Measurements from ENCODE around the gene MINDY4B.
"Not testable (repeated sequence)": the region's sequence is repeated elsewhere in the genome, so short reads cannot be mapped to it uniquely, and the experiment has no call there.

MINDY4B gene

DNA sequence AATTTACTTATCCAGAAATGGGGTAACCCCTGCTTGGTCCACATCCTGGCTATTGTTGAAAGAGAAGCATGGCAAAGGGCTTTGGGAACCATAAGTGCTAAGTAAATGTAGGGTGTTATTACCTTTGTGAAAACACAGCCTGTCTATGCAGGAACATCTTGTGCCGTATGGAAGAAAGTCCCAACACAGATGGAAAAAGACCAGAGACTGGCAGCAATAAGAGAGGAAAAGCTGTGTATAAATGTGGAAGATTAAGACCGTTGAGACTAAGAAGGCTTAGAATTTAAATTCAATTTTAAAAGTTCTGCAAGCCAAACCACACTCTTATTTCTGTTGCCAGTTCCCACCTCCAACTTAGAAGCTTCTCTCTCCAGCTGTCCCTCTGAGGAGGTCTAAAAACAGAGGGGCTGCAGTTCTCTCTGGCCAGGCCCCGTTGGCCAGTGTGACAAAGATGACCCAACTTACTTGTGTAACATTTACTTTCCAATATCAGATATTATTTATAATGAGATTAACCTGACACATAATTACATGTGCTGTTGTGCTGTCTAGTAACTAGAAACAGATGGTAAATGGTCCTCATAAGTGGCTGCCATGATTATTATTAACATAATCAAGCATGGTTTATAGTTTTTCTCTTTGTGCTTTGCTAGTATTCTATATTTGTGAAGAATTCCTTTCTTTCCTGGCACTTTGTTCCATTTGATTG is 7.0 kb downstream of the MINDY4B start:
- DNase-seq = no peak

DNA sequence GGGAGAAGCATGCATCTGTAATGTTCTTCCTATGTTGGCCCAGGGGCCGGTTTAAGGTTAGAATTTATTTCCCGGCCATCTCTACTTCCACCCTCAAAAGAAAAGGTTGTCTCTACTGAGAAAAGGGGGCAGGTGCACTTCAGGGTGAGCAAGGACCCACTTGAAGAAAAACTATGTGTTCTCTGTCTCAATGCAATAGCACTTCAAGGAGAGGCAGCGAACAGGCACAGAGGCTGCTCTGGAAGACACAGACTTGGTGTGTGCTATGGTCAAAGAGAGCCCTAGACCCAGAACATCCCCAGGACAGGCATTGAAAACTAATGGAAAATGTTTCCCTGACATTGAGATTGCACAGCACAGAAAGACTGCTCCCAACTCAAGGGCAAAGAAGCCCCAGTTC is 7.6 kb downstream of the MINDY4B start:
- DNase-seq = no peak

DNA sequence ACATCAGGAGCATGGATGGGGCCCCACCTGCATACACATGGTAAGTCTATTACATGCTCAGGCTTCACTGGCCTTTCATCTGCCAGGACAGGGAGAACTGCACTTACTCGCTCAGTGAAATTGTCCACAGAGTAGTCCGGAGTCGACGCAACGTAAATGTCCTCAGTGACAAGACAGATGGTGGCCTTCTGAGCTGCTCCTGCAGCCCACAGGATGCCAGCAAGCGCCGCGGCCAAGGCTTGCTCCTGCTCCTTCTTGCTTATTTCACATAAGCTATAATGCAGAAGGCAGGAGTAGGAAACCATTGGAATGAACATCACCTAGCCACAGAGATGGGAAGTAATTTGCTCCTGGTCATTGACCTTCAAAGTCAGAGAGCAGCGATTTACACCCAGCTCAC is 14.4 kb downstream of the MINDY4B start:
- no peak for DNase-seq

DNA sequence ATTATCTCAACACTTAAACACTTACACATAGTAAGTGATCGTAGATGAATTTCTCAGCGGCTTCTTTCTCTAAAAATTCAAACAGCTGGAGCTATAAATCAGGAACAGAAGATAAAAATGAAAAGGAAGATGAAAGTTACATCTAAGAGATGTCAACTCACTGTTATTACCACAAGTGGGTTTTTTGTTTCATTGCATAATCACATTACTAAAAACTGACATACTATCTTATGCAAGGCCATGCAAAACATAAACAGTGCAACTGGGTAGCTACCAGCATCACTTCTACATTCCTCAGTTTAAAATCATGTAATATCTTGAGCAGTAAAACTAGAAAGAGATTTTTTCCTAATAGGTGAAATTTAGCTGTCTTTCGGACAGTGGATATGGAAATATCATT is 14.9 kb downstream of the MINDY4B start:
- DNase-seq = no peak

DNA sequence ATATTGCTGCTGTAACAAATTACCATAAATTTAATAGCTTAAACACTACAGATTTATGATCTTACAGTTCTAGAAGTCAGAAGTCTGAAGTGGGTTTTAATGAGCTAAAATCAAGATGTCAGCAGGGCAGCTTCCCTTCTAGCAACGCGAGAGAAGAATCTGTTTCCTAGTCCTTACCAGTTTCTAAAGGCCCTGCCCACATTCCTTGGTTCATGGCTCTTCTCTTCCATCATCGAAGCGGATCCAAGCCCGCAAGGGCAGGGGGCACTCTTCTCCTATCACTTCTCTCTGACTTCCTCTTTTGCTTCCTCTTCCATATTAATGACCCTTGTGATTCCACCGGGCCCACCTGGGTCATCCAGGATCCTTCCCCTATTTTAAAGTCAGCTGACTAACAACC is 16.1 kb downstream of the MINDY4B start:
- no peak for DNase-seq

DNA sequence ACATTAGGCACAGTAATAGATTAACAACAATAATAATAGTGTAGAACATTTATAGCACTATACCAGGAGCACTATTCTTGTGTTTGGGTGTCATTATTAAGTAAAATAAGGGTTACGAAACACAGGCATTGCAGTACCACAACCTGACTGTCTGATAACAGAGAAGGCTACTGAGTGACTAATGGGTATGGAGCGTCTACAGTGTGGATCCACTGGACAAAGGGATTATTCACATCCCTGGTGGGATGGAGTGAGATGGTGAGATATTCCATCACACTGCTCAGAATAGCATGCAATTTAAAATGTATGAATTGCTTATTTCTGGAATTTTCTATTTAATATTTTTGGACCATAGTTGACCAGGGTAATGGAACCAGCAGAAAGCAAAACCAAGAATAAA is 18.2 kb downstream of the MINDY4B start:
- DNase-seq = no peak

DNA sequence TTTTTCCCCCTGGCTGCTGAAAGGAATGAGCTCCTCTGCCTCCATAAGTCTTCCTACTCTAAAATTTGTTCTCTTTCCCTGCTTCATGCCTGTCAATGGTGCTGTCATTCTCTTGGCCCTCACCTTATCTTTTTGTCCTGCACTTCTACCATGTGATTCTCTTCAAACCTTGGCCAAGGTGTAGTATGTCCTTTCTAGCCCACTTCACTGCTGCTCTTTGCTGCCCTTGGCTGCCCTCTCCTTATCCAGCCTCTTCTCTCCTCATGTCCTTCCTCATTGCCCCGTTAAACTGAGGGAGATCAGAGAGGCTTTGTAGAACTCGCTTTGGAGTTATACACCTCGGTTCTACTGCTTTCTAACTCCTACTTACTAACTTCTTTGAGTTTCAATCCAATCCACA is 19.7 kb downstream of the MINDY4B start:
- DNase-seq = no peak

DNA sequence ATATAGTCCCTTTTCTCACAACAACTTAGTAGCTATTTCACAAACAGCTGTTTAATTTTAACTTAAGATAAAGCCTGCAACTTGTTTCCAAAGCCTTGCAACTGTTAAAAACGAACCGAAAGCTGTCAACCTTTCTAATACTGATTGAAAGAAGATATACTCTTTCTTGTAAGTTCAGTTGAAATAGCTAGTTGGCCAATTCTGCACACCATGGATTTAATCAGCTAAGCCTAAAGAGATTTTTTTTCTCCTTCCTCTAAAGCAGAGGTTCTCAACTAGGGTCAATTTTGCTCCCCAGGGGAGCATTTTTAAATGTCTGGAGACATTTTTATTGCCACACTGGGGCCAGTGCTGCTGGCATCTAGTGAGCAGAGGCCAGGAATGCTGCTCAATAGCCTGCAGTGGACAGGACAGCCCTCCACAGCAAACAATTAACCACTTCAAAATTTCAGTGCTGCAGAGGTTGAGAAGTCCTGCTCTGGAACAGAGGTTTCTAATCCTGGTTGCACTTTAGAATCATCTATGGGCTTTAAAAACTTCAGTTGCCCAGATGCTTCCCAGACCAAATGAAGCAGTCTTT is 26.2 kb downstream of the MINDY4B start:
- DNase-seq = peak in 1 of 3 experiments; percentile 22

DNA sequence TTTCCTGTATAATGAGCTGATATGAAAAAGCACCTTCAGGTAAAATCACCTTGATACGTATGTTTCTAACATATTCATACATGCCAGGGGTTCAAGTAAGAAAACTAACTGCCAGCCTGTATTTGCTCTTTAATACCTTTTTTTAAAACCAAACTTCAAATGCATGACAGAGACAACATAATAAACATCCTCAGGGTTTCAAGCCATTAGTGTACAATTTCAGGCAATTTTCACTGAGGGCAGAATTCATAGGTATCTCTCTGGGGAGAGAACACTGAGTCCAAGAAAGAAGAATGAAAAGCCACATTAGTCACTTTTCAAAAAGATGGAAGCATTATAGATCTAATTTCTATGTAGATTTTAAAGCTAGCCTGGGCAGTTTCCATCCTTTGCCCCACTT is 26.9 kb downstream of the MINDY4B start:
- no peak for DNase-seq

DNA sequence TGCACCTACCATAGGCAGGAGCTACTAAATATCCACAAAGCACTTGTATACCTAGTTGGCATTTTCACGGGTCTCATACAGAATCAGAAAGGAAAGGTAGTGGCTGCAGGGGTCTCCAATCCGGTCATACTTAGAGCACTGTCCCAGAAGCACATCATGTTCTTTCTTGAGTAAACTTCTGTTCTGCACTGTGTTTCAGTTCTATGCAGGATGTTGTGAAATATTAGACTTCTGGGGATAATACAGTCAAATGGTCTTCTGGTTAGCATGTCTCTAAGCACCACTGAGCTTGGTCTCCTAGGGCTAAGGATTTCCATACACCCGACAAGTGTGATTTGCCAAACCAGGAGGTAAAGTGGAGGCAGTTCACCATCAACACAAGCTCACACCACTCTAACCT is 27.9 kb downstream of the MINDY4B start:
- no peak for DNase-seq

DNA sequence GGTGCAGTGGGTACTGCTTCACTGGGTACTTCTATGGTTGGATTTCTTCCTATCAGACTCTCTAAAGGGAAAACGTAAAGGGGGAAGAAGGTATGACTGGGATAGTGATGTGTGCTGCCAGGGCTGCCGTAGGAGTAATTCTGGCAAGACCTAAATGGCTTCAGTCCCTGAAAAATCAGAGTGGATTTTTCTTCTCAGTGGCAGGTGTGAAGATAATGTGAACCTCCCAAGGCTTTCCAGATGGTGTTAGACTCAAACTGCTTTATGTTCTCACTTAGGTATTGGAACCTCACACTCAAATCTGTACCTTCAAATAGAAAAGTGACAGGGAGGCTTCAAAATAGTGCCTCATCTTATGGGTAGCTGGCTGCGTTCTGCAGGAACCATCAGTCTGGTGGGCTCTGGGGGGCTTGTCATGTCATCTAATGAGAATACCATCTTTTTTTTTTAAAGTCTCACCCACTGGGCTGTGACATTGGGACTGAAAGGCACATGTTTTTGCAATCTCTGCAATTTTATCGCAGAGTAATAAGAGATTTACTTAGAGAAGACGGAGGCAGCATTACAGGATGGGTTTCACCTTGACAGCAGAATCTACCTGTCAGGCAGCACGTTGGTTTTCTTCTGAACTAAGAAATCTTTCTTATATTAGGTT is 28.5 kb downstream of the MINDY4B start:
- no peak for DNase-seq

DNA sequence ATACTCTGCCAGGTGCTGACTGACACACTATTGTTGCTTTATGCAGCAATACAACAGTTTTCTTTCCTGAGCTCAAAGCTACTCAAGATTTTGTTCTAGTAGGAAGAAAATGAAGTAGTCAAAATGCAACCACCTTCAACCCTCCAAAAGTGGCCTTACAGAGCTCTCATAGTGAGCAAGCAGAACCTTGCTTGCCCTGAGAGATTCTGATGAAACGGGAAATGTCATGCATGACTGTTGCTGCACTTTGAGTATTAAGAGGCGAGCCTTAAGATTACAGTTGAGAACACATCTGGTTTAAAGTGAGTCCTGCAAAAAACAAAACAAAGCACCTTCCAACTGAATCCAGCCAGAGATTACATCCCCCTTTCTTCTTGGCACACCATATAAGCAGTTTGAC is 29.7 kb downstream of the MINDY4B start:
- DNase-seq = no peak

DNA sequence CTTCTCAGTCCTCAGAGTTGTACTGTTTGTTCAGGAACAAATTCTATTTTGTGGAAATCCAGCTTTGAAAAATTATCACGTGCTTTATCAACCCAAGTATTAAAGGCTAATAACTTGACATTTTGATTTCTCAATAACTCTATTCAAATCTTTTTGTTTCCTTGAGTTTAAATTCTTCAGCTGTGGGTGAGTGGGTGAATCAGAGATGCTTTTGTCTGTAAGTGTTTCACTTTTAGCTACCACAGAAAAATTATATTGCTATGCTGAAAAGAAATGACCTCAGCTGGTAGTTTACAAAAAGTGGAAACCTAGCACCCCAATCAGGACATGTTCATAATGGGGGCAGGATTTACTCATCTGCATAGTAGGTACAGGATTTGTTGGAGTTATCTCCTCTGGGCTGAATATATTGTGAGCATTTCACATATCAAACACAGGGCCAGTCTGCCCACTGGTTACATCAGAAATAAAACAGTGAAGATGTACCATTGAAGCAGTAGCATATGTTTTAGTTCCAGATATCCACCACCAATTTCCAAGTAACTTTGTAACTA is 30.5 kb downstream of the MINDY4B start:
- DNase-seq = no peak

DNA sequence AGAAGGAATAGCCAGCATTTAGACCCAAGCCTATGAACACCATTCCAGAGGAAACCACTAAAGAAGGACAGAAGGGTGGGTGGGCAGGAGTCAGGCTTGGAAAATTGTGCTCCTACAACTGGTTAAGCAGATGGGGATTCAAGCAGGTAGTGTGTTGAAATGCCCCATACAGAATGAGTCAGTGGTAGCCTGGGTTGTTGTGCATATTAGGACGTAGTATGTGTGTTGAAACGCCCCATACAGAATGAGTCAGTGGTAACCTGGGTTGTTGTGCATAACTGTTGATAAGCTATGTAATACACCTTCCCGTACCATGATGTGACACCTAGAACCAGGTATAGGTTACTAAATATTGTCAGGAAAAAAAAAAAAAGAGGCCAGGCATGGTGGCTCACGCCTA is 34.0 kb downstream of the MINDY4B start:
- DNase-seq = no peak

DNA sequence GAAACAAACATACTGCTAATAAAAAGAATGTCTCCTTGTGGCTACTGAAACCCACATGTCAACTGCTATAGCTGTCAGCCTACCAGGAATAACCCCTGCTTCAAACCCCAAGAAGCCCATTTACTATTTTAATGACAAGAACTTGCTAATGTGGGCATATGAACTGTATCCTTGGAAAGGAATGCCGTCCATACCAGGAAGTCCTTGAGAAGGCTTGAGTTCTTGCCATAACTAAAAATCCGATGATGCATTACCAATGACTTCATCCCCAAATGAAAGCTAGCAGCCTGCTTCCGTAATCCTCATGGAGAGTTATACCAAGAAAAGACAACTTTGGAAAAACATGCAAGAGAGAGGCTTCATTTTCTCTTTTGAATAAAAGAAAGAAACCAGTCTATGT is 34.8 kb downstream of the MINDY4B start:
- no peak for DNase-seq

DNA sequence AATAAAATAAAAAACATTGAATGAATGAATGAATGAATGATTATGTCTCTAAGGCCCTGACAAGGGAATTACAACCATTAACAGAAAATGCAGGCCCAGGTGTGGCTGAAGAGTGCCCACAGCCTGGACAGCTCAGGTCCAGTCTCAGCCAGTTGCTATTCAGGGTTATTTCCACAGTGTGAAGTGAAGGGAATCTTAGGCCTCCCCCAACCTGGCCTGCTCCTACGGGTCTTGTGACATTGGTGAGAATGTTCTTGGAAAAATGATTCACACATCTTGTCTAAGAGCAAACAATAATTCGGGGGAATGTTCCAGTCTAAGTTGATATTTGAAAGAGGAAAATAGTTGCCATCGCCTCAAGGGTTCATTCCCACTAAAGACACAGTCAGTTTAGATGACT is 37.0 kb downstream of the MINDY4B start:
- DNase-seq = no peak

DNA sequence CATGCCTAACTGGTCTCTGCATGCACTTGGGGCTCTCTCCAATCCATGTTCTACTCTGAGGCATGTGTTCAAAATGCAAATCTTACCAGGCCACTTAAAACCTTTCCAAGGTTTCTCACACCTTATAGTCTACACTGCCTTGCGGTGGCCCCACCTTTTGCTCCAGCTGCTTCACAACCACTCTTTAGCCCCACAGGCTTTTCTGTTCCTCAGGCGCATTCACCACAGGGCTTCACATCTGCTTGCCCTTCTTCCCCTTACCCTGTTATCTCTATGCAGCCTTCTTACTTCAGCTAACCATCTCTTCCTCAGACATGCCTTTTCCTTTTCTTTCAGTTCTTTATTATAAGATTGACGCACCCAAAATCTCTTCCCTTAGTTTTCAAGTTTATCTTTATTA is 37.8 kb downstream of the MINDY4B start:
- DNase-seq = no peak

DNA sequence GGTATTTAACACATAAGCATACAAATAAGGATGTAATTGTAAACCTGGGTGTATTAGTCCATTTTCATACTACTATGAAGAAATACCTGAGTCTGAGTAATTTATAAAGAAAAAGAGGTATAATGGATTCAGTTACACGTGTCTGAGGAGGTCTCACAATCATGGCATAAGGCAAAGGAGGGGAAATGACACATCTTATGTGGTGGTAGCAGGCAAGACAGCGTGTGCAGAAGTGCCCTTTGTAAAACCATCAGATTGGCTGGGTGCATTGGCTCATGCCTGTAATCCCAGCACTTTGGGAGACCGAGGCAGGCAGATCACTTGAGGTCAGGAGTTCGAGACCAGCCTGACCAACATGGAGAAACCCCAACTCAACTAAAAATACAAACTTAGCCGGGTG is 41.3 kb downstream of the MINDY4B start:
- not testable (repeated sequence) for DNase-seq

DNA sequence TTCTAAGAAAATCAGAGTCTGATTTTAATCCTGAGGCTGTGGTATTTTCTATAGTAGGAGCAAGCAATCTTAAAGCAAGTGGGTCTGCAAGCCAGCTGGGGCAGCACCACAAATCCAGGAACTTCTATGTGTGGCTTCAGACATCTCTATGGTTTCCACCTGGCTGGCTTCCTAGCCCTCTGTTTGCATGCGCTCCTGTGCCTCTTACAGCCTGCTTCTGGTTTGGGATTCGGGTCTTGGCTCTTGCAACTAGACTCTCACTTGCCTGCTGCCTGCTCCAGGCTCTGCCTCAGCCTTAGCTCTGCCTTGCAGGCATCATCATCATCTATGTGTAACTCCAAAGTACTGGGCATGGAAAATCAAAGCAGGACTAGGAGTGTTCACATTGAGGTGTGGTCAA is 43.4 kb downstream of the MINDY4B start:
- DNase-seq = no peak

DNA sequence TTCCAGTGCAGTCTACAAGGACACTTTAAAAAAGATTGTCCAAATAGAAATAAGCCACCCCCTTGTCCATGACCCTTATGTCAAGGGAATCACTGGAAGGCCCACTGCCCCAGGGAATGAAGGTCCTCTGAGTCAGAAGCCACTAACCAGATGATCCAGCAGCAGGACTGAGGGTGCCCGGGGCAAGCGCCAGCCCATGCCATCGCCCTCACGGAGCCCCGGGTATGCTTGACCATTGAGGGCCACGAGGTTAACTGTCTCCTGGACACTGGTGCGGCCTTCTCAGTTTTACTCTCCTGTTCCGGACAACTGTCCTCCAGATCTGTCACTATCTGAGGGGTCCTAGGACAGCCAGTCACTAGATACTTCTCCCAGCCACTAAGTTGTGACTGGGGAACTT is 47.3 kb downstream of the MINDY4B start:
- not testable (repeated sequence) for DNase-seq

DNA sequence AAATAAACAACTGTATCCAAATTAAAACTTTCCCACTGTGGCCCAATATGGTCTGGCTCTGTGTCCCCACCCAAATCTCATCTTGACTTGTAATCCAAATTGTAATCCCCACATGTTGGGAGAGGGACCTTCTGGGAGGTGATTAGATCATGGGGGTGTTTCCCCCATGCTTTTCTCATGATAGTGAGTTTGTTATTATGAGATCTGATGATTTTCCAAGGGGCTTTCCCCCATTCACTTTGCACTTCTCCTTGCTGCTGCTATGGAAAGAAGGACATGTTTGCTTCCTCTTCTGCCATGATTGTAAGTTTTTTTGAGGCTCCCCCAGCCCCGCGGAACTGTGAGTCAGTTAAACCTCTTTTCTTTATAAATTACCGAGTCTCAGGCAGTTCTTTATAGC is 55.0 kb downstream of the MINDY4B start:
- DNase-seq = no peak

DNA sequence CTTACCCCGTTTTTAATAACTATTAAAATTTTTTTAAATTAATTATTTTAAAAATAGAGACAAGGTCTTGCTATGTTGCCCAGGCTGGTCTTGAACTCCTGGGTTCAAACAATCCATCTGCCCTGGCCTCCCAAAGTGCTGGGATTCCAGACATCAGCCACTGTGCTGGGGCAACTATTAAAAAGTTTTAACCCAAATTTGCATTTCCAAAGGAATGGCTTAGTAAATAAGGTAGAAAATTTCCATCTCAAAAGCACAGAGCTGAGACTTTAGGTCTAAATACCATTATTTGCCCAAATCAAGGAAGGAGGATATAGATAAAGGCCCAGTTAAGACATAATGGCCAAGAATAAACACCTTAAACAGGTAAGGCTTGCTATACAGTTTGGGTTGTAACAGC is 56.4 kb downstream of the MINDY4B start:
- DNase-seq = no peak

DNA sequence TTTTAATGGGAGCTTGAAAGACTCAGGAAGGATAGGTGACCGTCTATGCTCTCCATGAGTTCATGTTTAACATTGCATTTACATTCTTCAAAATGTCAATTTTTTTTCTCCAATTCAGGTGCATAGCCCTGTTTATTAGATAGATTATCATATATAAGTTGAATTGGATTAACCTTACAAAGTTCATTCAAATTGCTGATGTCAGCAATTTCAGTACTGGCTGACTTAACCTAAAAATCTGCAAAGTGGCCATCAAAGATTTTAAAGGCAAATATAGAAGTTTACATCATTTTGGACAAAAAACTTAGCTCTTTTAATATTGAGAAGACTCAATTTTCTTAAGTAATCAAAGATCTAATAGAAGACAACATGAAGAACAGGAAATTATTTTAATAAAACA is 57.8 kb downstream of the MINDY4B start:
- no peak for DNase-seq

DNA sequence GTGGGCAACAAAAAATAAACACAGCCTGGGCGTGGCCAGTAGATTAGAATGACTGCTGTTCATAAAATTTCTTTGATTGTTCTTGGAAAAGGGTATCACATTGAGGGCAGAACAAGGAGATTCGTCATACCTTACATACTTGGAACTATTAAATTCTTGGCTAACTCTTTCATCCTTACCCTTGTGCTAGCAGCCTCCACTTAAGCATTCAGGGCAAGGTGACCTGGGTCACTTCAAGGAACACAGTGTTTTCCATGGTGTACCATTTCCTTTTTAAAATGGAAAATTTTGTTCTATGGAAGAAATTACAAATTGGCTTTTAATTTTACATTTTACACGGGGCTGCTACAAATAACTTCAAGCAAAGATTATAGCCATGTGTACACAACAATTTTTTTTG is 60.8 kb downstream of the MINDY4B start:
- no peak for DNase-seq

Data from NCI-H1417 (cell line).